Ectodermal cell (in vitro differentiated cells): Measurements from ENCODE around the gene RAD9B.

Source experiments
- H3K27ac ChIP-seq: 2 replicates; pipeline ENCODE4 v1.7.0; 2013; ENCODE audit warnings: mild to moderate bottlenecking, low read depth, low read length; ENCODE audit not compliant: insufficient read depth, poor library complexity, severe bottlenecking
- H3K27me3 ChIP-seq: 2 replicates; pipeline ENCODE4 v1.7.0; 2013; ENCODE audit warnings: mild to moderate bottlenecking, low read length; ENCODE audit not compliant: insufficient read depth, control insufficient read depth, poor library complexity, severe bottlenecking
- H3K36me3 ChIP-seq: one replicate; pipeline ENCODE4 v1.7.0; 2013; ENCODE audit warnings: low read length; ENCODE audit not compliant: control insufficient read depth, insufficient read depth
- H3K4me1 ChIP-seq: one replicate; pipeline ENCODE4 v1.7.0; 2013; ENCODE audit warnings: low read length; ENCODE audit not compliant: control insufficient read depth, insufficient read depth
- H3K4me3 ChIP-seq: 2 replicates; pipeline ENCODE4 v1.7.0; 2013; ENCODE audit warnings: low read depth, low read length, control low read depth; ENCODE audit not compliant: insufficient read depth
- H3K9me3 ChIP-seq: 2 replicates; pipeline ENCODE4 v1.7.0; 2013; ENCODE audit warnings: mild to moderate bottlenecking, low read length, moderate library complexity; ENCODE audit not compliant: control insufficient read depth
- WGBS, 2 experiments: methylation state at CpG; one replicate each; pipeline ENCODE4 v1.1.7; 2013; ENCODE audit warnings: missing lambda C conversion rate in 2 of 2; 5-methylcytosine and 5-hydroxymethylcytosine counted together

The RAD9B gene

DNA sequence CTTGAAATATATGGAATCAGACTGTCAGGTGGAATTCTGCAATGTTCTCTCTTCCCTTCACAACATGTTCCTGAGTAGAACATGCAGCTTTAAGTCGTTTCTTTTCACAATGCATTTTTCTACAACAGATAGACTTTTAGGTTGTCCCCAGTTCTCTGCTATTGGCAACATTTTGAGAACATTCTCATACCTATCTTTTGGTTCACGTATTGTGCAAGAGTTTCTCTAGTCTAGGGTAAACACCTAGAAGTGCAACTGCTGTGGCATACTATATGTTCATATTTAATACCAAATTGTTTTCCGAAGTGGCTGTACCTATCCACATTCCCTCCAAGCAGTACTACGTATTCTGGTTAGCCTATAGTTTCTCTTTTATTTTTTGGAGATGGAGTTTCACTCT is 48.9 kb downstream of the RAD9B start:
- Histone ChIP-seq H3K27ac (no peak overlapping the region), H3K27me3 (no peaks in the 10 kb centered on the region), H3K9me3 (no peaks in the 10 kb centered on the region), H3K36me3 (peaks cover 4% of the 10 kb centered on the region), H3K4me3 (no peak overlapping the region), H3K4me1 (no peaks in the 10 kb centered on the region)
- WGBS, 2 experiments = 94 to 96% methylated on average over 4 of the region's 4 CpGs
